HEK293 (cell line): ENCODE results near the gene MTTP.

Experiments used
- CTCF ChIA-PET: fragments of 350-600 bp; formaldehyde crosslinking; extraction: SDS; loops from one replicate; lab custom pipeline; 2021; ENCODE audit warnings: antibody characterized with exemption; lab: Yijun Ruan, JAX
- POLR2A ChIA-PET: fragments of 300-600 bp; formaldehyde crosslinking; extraction: SDS; loops from one replicate; lab custom pipeline; 2020; ENCODE audit warnings: antibody characterized with exemption, inconsistent platforms; lab: Yijun Ruan, JAX
- H3K27ac ChIP-seq: fragments of 200-500 bp; sonication (Bioruptor generic); 2 replicates; pipeline ENCODE4 v1.5.1; 2014; ENCODE audit warnings: low read depth, low read length, control low read depth, inconsistent platforms; ENCODE audit errors: extremely low read depth
- H3K36me3 ChIP-seq, 2 experiments: fragments of 200-500 bp in 1 of 2; sonication (Bioruptor generic) in 1 of 2; 1 replicate in 1 of 2; 2 replicates in 1 of 2; pipeline ENCODE4 v1.5.1; 2014 to 2017; ENCODE audit warnings: inconsistent platforms in 2 of 2, low read length in 2 of 2; ENCODE audit not compliant: control insufficient read depth in 2 of 2, insufficient read depth in 1 of 2
- H3K4me1 ChIP-seq: fragments of 200-500 bp; sonication (Bioruptor generic); 2 replicates; pipeline ENCODE4 v1.5.1; 2014; ENCODE audit warnings: mild to moderate bottlenecking, low read length, inconsistent platforms; ENCODE audit not compliant: control insufficient read depth, insufficient read depth
- H3K4me3 ChIP-seq: 2 replicates; pipeline ENCODE4 v1.5.1; 2011; ENCODE audit warnings: low read depth, mild to moderate bottlenecking, control low read depth, low read length, moderate library complexity
- H3K9me3 ChIP-seq: fragments of 200-500 bp; sonication (Bioruptor generic); 2 replicates; pipeline ENCODE4 v1.5.1; 2014; ENCODE audit warnings: low read depth, low read length, inconsistent platforms; ENCODE audit not compliant: control insufficient read depth, insufficient read depth
- FEZF1 ChIP-seq: fragments of 450-650 bp; formaldehyde crosslinking; IDR thresholded peaks from 2 replicates; pipeline ENCODE4 v1.5.1; 2016; ENCODE audit warnings: missing biosample characterization, missing genetic modification characterization
- HIC1 ChIP-seq: fragments of 450-650 bp; formaldehyde crosslinking; IDR thresholded peaks from 2 replicates; pipeline ENCODE4 v1.5.1; 2016; ENCODE audit warnings: missing biosample characterization, missing genetic modification characterization
- PRDM10 ChIP-seq: fragments of 450-650 bp; formaldehyde crosslinking; IDR thresholded peaks from 2 replicates; pipeline ENCODE4 v1.5.1; 2016; ENCODE audit warnings: missing biosample characterization, missing genetic modification characterization
- PRDM2 ChIP-seq: fragments of 450-650 bp; formaldehyde crosslinking; IDR thresholded peaks from 2 replicates; pipeline ENCODE4 v1.5.1; 2016; ENCODE audit warnings: missing biosample characterization, missing genetic modification characterization, borderline replicate concordance
- REPIN1 ChIP-seq: fragments of 450-650 bp; formaldehyde crosslinking; IDR thresholded peaks from 2 replicates; pipeline ENCODE4 v1.5.1; 2017; ENCODE audit warnings: missing biosample characterization, missing genetic modification characterization, low read depth
- YY2 ChIP-seq: fragments of 450-650 bp; formaldehyde crosslinking; IDR thresholded peaks from 2 replicates; pipeline ENCODE4 v1.5.1; 2016; ENCODE audit warnings: missing biosample characterization, missing genetic modification characterization
- ZBTB20 ChIP-seq: fragments of 450-650 bp; formaldehyde crosslinking; IDR thresholded peaks from 2 replicates; pipeline ENCODE4 v1.5.1; 2016; ENCODE audit warnings: missing biosample characterization, missing genetic modification characterization
- ZBTB48 ChIP-seq: fragments of 450-650 bp; formaldehyde crosslinking; IDR thresholded peaks from 2 replicates; pipeline ENCODE4 v1.5.1; 2016; ENCODE audit warnings: missing biosample characterization, missing genetic modification characterization
- ZNF140 ChIP-seq: fragments of 450-650 bp; formaldehyde crosslinking; IDR thresholded peaks from 2 replicates; pipeline ENCODE4 v1.5.1; 2016; ENCODE audit warnings: missing biosample characterization, missing genetic modification characterization
- ZNF174 ChIP-seq: fragments of 450-650 bp; formaldehyde crosslinking; IDR thresholded peaks from 2 replicates; pipeline ENCODE4 v1.5.0; 2017; ENCODE audit warnings: missing biosample characterization, mild to moderate bottlenecking, missing genetic modification characterization
- ZNF266 ChIP-seq: fragments of 450-650 bp; formaldehyde crosslinking; IDR thresholded peaks from 2 replicates; pipeline ENCODE4 v1.5.1; 2016; ENCODE audit warnings: missing biosample characterization, missing genetic modification characterization, low read depth
- ZNF292 ChIP-seq: fragments of 450-650 bp; formaldehyde crosslinking; IDR thresholded peaks from 2 replicates; pipeline ENCODE4 v1.5.1; 2016; ENCODE audit warnings: low read depth, missing biosample characterization, missing genetic modification characterization, borderline replicate concordance
- ZNF302 ChIP-seq: fragments of 450-650 bp; formaldehyde crosslinking; IDR thresholded peaks from 2 replicates; pipeline ENCODE4 v1.5.1; 2016; ENCODE audit warnings: missing biosample characterization, missing genetic modification characterization, low read depth
- ZNF335 ChIP-seq: fragments of 450-650 bp; formaldehyde crosslinking; conservative IDR thresholded peaks from 2 replicates; pipeline ENCODE4 v1.5.1; 2016; ENCODE audit warnings: missing biosample characterization, missing genetic modification characterization
- ZNF366 ChIP-seq: fragments of 450-650 bp; formaldehyde crosslinking; conservative IDR thresholded peaks from 2 replicates; pipeline ENCODE4 v1.5.1; 2016; ENCODE audit warnings: missing biosample characterization, missing genetic modification characterization
- ZNF530 ChIP-seq: fragments of 450-650 bp; formaldehyde crosslinking; IDR thresholded peaks from 2 replicates; pipeline ENCODE4 v1.5.1; 2016; ENCODE audit warnings: low read depth, missing biosample characterization, missing genetic modification characterization
- ZNF561 ChIP-seq: fragments of 450-650 bp; IDR thresholded peaks from 2 replicates; pipeline ENCODE4 v1.5.1; 2018; ENCODE audit warnings: missing biosample characterization, missing genetic modification characterization, borderline replicate concordance
- ZXDB ChIP-seq: fragments of 450-650 bp; formaldehyde crosslinking; IDR thresholded peaks from 2 replicates; pipeline ENCODE4 v1.5.1; 2016; ENCODE audit warnings: missing biosample characterization, missing genetic modification characterization

MTTP gene

GRCh38 chr4:99587803-99588202 is 13.2 kb downstream of the MTTP start (continued):
- TF ChIP-seq ZNF366 (tag by site-specific recombination), result peak; percentile 41
- TF ChIP-seq HIC1 (tag by site-specific recombination), result peak; percentile 40; the same call in 1 of the 2 replicates
- TF ChIP-seq ZBTB48 (tag by site-specific recombination), result no peak
- 0 out of 2 replicates have a peak, but pooled peaks have one; percentile 27 for TF ChIP-seq ZXDB (tag by site-specific recombination)
- TF ChIP-seq FEZF1, result 0 out of 2 replicates have a peak, but pooled peaks have one; percentile 10
- TF ChIP-seq ZNF266 (tag by site-specific recombination), result no peak
- no peak for TF ChIP-seq ZNF140 (tag by site-specific recombination)
- TF ChIP-seq YY2 (tag by site-specific recombination), result no peak
- no peak for TF ChIP-seq ZBTB20 (tag by site-specific recombination)
- no peak for TF ChIP-seq ZNF302 (tag by site-specific recombination)

GRCh38 chr4:99591757-99592156 is 17.1 kb downstream of the MTTP start:
- Histone ChIP-seq H3K4me3 (no peak overlapping the region), H3K36me3 (no peaks in the 10 kb centered on the region), H3K27ac (no peak overlapping the region), H3K9me3 (no peaks in the 10 kb centered on the region), H3K4me1 (peaks cover 4% of the 10 kb centered on the region)
- CTCF ChIA-PET, result interaction anchor here (0.7 kb wide), 2 partner anchors 13 to 125 kb away, joined by 5 read pairs; no protein-coding TSS in a partner anchor
- POLR2A ChIA-PET, result no interaction called here
- TF ChIP-seq ZNF174 (tag by site-specific recombination) (no peak), PRDM10 (tag by site-specific recombination) (no peak), ZNF292 (tag by site-specific recombination) (no peak), PRDM2 (tag by site-specific recombination) (no peak), REPIN1 (no peak), ZNF561 (tag by site-specific recombination) (no peak), ZNF335 (no peak), ZNF530 (no peak)
